ENCODE results near the gene ASAP3.
"Not testable (repeated sequence)": the region's sequence is repeated elsewhere in the genome, so short reads cannot be mapped to it uniquely, and the experiment has no call there.

ASAP3 gene

DNA sequence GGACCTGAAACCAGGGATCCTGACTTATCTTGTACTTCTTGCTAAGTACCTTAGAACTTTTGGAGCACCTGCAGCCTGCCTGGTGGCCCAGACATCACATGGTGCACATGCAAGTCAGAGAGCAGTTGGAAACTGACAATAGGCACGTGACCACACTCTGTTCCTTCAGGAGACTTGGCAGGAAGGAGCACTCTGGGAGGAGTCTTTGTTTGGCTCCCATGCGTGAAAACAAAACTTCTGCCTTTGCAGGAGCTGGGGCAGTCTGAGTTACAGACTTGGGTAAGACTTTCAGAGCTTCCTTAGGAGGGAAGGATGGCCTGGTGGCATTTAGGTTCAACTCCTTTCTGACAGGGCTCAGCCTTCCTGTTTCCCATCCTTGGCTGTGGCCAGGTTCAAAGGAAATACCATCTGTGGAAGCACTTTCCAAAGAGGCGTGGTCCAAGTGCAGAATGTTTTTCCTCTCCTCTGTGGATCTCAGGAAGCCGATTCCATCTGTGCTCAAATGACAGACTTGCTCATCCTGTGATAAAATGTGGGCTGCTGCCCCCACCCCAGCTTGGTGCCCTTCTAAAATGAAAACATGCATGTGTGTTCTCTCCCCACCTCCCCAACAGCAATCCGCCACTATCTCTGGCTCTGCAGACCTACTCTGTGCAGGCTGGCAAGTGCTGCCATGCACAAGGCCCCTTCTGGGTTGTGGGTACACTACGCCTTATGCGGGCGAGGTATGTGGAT, 100.2 kb downstream of the ASAP3 start:
- no peak for DNase-seq (ENCODE audit: extremely low read depth, low read depth)
- H3K4me3 ChIP-seq (replicated peaks; ENCODE audit: low read depth, low read length) = no peak overlapping the region
- TF ChIP-seq, protein P1, sequence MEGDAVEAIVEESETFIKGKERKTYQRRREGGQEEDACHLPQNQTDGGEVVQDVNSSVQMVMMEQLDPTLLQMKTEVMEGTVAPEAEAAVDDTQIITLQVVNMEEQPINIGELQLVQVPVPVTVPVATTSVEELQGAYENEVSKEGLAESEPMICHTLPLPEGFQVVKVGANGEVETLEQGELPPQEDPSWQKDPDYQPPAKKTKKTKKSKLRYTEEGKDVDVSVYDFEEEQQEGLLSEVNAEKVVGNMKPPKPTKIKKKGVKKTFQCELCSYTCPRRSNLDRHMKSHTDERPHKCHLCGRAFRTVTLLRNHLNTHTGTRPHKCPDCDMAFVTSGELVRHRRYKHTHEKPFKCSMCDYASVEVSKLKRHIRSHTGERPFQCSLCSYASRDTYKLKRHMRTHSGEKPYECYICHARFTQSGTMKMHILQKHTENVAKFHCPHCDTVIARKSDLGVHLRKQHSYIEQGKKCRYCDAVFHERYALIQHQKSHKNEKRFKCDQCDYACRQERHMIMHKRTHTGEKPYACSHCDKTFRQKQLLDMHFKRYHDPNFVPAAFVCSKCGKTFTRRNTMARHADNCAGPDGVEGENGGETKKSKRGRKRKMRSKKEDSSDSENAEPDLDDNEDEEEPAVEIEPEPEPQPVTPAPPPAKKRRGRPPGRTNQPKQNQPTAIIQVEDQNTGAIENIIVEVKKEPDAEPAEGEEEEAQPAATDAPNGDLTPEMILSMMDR (IDR thresholded peaks at IDR 0.05; ENCODE audit: low read depth, low read length, missing control alignments) = no peak

DNA sequence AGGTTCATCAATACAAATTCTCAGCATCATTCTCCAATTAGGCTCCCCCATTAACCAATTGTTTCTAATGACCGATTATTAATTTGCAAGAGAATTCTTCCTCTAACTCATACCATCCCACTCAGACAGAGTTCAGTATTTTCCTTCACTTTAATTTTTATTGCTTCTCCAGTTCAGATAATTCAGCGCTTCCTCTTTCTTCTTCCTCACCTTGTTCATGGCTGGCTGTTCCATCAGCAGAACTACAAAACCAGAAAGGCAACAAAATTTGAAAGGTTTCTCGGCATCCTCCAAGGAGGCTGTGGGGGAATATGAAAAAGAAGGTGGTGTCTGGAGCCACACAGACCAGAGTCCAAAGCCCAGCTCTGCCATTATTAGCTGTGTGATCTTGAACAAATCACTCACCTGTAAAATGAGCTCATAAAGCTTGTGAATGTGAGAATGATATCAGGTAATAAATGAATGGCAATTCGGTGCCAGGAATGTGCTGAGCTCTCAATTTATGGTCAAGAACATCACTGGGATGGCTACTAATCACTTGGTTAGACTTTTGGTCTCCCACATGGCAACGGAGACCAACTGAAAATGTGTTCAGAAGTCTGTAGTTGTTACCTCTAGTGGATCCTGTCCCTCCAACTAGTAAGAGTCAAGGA, 102.6 kb downstream of the ASAP3 start:
- no peak for DNase-seq (ENCODE audit: extremely low read depth, low read depth)
- TF ChIP-seq, protein P1 (IDR thresholded peaks at IDR 0.05; ENCODE audit: low read depth, low read length, missing control alignments) = no peak
- no peak overlapping the region for H3K4me3 ChIP-seq (replicated peaks; ENCODE audit: low read depth, low read length)

DNA sequence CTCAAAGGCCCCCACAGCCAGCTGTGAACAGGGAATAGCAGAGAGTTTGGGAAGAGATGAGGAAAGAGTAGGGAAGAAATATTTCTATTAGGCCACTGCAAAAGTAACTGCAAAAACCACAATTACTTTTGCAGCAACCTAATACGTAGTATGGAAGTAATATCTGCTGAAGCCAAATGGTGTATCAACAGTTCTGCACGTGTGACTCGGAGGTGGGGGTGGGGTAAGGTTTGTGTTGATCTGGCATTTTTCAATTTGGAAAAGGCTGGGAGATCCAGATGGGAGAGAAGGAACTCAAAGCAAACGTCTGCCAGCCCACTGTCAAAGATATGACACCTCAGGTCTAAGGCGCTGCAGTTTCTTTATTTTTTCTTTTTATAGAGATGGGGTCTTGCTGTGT, 103.3 kb downstream of the ASAP3 start:
- DNase-seq (ENCODE audit: extremely low read depth, low read depth) = no peak
- TF ChIP-seq, protein P1 (IDR thresholded peaks at IDR 0.05; ENCODE audit: low read depth, low read length, missing control alignments) = no peak
- H3K4me3 ChIP-seq (replicated peaks; ENCODE audit: low read depth, low read length) = no peak overlapping the region

DNA sequence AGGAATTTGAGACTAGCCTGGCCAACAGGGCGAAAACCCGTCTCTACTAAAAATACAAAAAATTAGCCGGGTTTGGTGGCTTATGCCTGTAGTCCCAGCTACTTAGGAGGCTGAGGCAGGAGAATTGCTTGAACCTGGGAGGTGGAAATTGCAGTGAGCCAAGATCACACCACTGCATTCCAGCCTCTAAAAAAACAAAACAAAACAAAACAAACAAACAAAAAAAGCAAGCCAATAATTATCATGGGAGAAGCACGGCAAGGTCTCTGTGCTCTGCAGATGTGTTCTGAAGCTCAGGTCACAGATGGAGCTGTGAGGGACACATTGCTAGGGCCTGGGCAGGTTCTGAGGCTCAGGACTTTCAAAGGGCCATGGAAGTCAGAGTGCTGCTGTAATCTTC, 103.7 kb downstream of the ASAP3 start:
- not testable (repeated sequence) for H3K4me3 ChIP-seq (replicated peaks; ENCODE audit: low read depth, low read length); DNase-seq (ENCODE audit: extremely low read depth, low read depth)
